Thyroid gland (tissue), 4 donors: ENCODE data around the gene CRYL1. TPM values are rescaled to one million over a fixed set of nuclear protein-coding genes. Genes with fewer than 3 reads are reported as not detected.

Experiments
- DNase-seq, 2 donors: peaks; one replicate each; pipeline ENCODE4 v3.0.0-alpha.2; 2019
- H3K27ac ChIP-seq, 3 donors: fragments of 200-600 bp; sonication (generic); 1 replicate in 2 of 3; 2 replicates in 1 of 3; pipeline ENCODE4 v1.5.1; 2016 to 2019; ENCODE audit warnings: mild to moderate bottlenecking in 1 of 3, moderate library complexity in 1 of 3
- H3K27me3 ChIP-seq: fragments of 200-600 bp; sonication (generic); one replicate; pipeline ENCODE4 v1.5.1; 2019
- H3K36me3 ChIP-seq, 2 donors: fragments of 200-600 bp; sonication (generic); one replicate each; pipeline ENCODE4 v1.5.1; 2016 to 2019
- H3K4me1 ChIP-seq, 2 donors: fragments of 200-600 bp; sonication (generic); one replicate each; pipeline ENCODE4 v1.5.1; 2017 to 2019
- H3K4me3 ChIP-seq, 3 donors: fragments of 200-600 bp; sonication (generic); replicated peaks in 1 of 3; 1 replicate in 2 of 3; 2 replicates in 1 of 3; pipeline ENCODE4 v1.5.1; 2016; ENCODE audit warnings: mild to moderate bottlenecking in 1 of 3
- H3K9me3 ChIP-seq: fragments of 200-600 bp; sonication (generic); one replicate; pipeline ENCODE4 v1.5.1; 2017
- CTCF ChIP-seq, 6 experiments: fragments of 200-600 bp in 3 of 6; fragments of 450-650 bp in 3 of 6; sonication (generic) in 3 of 6; IDR thresholded peaks; one replicate each; pipeline ENCODE4 v1.5.1; 2016 to 2019; ENCODE audit warnings: antibody characterized with exemption in 6 of 6, mild to moderate bottlenecking in 2 of 6, inconsistent platforms in 1 of 6, moderate library complexity in 1 of 6
- POLR2A ChIP-seq, 2 donors: fragments of 450-650 bp; IDR thresholded peaks; one replicate each; pipeline ENCODE4 v1.6.1; 2017; ENCODE audit warnings: antibody characterized with exemption in 2 of 2, mild to moderate bottlenecking in 2 of 2, moderate library complexity in 1 of 2
- WGBS, 2 donors: methylation state at CpG; one replicate each; pipeline ENCODE4 v1.1.5; 2017; 5-methylcytosine and 5-hydroxymethylcytosine counted together
- intact Hi-C: fragments of 100-400 bp; cut with DNase I; formaldehyde crosslinking; loops from one replicate; pipeline ENCODE4 v1.15.1; 2023
- total RNA-seq, 4 donors: library from RNA; depleted of rRNA; stranded (reverse); fragments of >200 nt; gene quantifications; one replicate each; pipeline ENCODE4 v1.2.3, GENCODE V29; 2016

The CRYL1 gene
- total RNA-seq, 4 donors from 2014 or later = 33.1 to 53.8 (median 46.7) TPM

GRCh38 chr13:20360835-20361412, 164.7 kb downstream of the CRYL1 start:
- Histone ChIP-seq H3K4me3 (no peak overlapping the region), H3K27ac (peak overlapping the region in 2 of 3 donors; percentile 46 to 52), H3K9me3 (no peaks in the 10 kb centered on the region), H3K4me1 (peaks cover 15 to 18% of the 10 kb centered on the region in 2 donors), H3K27me3 (no peaks in the 10 kb centered on the region), H3K36me3 (no peaks in the 10 kb centered on the region)
- intact Hi-C loops = no loop called here
- WGBS, 2 donors = 74 to 76% methylated on average over 5 of the region's 5 CpGs
- no peak for TF ChIP-seq POLR2A (IDR thresholded peaks at IDR 0.05)
- TF ChIP-seq CTCF (IDR thresholded peaks at IDR 0.05) = no peak
- no peak for DNase-seq

- WGBS, 2 donors = 46 to 51% methylated on average over 3 of the region's 3 CpGs
- Histone ChIP-seq H3K27ac (peak overlapping the region in 2 of 3 donors; percentile 46 to 52), H3K36me3 (no peaks in the 10 kb centered on the region), H3K4me1 (peaks cover 15 to 18% of the 10 kb centered on the region in 2 donors), H3K4me3 (no peak overlapping the region), H3K27me3 (no peaks in the 10 kb centered on the region), H3K9me3 (no peaks in the 10 kb centered on the region)
- intact Hi-C loops = no loop called here
- TF ChIP-seq POLR2A (IDR thresholded peaks at IDR 0.05) (no peak), CTCF (IDR thresholded peaks at IDR 0.05) (no peak)
- DNase-seq = peak; percentile 90 to 91
Measured at GRCh38 chr13:20360041-20360491, 165.6 kb downstream of the CRYL1 start.

GRCh38 chr13:20359335-20359734, 166.3 kb downstream of the CRYL1 start:
- Histone ChIP-seq H3K9me3 (no peaks in the 10 kb centered on the region), H3K36me3 (no peaks in the 10 kb centered on the region), H3K4me3 (no peak overlapping the region), H3K4me1 (peaks cover 15 to 18% of the 10 kb centered on the region in 2 donors), H3K27me3 (no peaks in the 10 kb centered on the region), H3K27ac (peak overlapping the region in 1 of 3 donors; percentile 5)
- TF ChIP-seq POLR2A (IDR thresholded peaks at IDR 0.05) (no peak), CTCF (IDR thresholded peaks at IDR 0.05) (no peak)
- intact Hi-C loops = no loop called here
- 91 to 94% methylated on average over 5 of the region's 5 CpGs for WGBS, 2 donors
- no peak for DNase-seq

GRCh38 chr13:20358022-20358421, 167.6 kb downstream of the CRYL1 start:
- Histone ChIP-seq H3K9me3 (no peaks in the 10 kb centered on the region), H3K4me1 (peaks cover 15 to 18% of the 10 kb centered on the region in 2 donors), H3K27ac (no peak overlapping the region), H3K4me3 (no peak overlapping the region), H3K36me3 (no peaks in the 10 kb centered on the region), H3K27me3 (no peaks in the 10 kb centered on the region)
- TF ChIP-seq CTCF (IDR thresholded peaks at IDR 0.05) (no peak), POLR2A (IDR thresholded peaks at IDR 0.05) (no peak)
- intact Hi-C loops = no loop called here
- WGBS, 2 donors = 82 to 84% methylated on average over 7 to 8 of the region's 8 CpGs
- no peak for DNase-seq

GRCh38 chr13:20356444-20356843, 169.2 kb downstream of the CRYL1 start:
- 57 to 59% methylated on average over 7 of the region's 7 CpGs for WGBS, 2 donors
- Histone ChIP-seq H3K27ac (no peak overlapping the region), H3K4me3 (no peak overlapping the region), H3K4me1 (peaks cover 15% of the 10 kb centered on the region in 2 donors), H3K9me3 (no peaks in the 10 kb centered on the region), H3K36me3 (no peaks in the 10 kb centered on the region), H3K27me3 (no peaks in the 10 kb centered on the region)
- TF ChIP-seq POLR2A (IDR thresholded peaks at IDR 0.05) = no peak
- TF ChIP-seq CTCF (IDR thresholded peaks at IDR 0.05) = no peak
- no peak for DNase-seq
- intact Hi-C loops = no loop called here
